ENCODE data around the gene LARP1B.
"Not testable (repeated sequence)": the region's sequence is repeated elsewhere in the genome, so short reads cannot be mapped to it uniquely, and the experiment has no call there.

The LARP1B gene

DNA sequence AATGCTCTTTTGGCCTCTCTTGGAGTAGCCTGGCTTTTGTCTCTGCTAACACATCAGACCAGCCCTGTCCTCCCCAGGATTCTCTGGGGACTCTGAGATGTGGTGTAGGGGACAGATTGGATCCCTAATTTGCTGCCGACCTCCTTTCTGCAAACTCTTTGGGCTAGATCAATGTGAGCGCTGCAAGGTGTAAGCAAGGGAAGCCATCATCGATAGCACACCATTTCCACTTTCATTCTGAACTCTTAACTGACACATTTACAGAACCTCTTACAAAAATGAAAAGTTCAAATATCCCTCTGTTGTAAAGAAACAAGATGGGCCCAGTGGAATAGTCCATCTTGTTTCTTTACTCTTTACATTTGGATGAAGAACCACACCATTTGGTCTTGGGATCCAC, 179.9 kb downstream of the LARP1B start:
- DNase-seq (ENCODE audit: low read depth): no peak
- TF ChIP-seq, protein P1, sequence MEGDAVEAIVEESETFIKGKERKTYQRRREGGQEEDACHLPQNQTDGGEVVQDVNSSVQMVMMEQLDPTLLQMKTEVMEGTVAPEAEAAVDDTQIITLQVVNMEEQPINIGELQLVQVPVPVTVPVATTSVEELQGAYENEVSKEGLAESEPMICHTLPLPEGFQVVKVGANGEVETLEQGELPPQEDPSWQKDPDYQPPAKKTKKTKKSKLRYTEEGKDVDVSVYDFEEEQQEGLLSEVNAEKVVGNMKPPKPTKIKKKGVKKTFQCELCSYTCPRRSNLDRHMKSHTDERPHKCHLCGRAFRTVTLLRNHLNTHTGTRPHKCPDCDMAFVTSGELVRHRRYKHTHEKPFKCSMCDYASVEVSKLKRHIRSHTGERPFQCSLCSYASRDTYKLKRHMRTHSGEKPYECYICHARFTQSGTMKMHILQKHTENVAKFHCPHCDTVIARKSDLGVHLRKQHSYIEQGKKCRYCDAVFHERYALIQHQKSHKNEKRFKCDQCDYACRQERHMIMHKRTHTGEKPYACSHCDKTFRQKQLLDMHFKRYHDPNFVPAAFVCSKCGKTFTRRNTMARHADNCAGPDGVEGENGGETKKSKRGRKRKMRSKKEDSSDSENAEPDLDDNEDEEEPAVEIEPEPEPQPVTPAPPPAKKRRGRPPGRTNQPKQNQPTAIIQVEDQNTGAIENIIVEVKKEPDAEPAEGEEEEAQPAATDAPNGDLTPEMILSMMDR (IDR thresholded peaks at IDR 0.05; ENCODE audit: low read depth, low read length): no peak
- TF ChIP-seq POLR2A (IDR thresholded peaks at IDR 0.05; ENCODE audit: extremely low read depth, insufficient read length) (no peak), MYC (IDR thresholded peaks at IDR 0.05; ENCODE audit: low read depth, low read length) (no peak)
- TF ChIP-seq, protein P2, sequence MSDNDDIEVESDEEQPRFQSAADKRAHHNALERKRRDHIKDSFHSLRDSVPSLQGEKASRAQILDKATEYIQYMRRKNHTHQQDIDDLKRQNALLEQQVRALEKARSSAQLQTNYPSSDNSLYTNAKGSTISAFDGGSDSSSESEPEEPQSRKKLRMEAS (IDR thresholded peaks at IDR 0.05; ENCODE audit: low read depth, low read length): no peak
- H3K4me3 ChIP-seq (ENCODE audit: low read depth, low read length): no peak overlapping the region

DNA sequence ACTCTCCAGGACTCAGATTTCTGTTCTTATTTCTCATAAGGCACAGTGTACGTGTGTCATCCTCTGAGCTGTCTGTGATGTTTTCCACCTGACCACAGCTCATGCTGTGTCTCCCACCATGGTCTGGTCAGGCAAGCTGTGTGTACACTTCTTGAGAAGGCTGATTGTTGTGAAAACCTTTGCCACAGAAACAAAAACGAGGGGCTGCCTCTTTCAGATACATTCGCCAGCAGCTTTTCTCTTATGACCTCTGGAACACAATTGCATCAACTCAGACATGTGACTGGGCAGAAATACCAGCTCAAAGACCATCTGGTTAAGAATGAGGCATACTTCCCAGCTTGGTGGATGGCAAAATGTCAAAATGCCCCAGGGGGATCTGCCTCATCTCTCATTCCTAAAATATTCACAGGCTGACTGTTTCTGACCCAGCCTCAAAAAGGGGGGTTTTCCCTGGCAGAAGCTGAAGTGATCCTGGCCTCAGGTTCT, 180.4 kb downstream of the LARP1B start:
- TF ChIP-seq, protein P1 (IDR thresholded peaks at IDR 0.05; ENCODE audit: low read depth, low read length): no peak
- TF ChIP-seq MYC (IDR thresholded peaks at IDR 0.05; ENCODE audit: low read depth, low read length): no peak
- TF ChIP-seq, protein P2 (IDR thresholded peaks at IDR 0.05; ENCODE audit: low read depth, low read length): no peak
- TF ChIP-seq POLR2A (IDR thresholded peaks at IDR 0.05; ENCODE audit: extremely low read depth, insufficient read length): no peak
- DNase-seq (ENCODE audit: low read depth): no peak
- no peak overlapping the region for H3K4me3 ChIP-seq (ENCODE audit: low read depth, low read length)

DNA sequence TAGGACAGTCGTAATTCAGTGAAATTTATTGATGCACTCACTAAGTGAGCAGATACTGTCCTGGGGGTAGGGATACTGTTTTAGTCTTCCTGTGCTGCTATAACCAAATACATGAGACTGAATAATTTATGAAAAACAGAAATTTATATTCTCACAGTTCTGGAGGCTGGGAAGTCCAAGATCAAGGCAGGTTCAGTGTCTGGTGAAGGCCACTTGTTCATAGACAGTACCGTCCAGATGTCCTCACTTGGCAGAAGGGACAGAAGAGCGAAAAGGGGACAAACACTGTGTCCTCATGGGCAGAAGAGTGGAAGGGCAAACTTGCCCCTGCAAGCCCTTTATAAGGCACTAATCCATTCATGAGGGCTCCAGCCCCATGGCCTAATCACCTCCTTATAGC, 180.9 kb downstream of the LARP1B start:
- H3K4me3 ChIP-seq (ENCODE audit: low read depth, low read length): no peak overlapping the region
- DNase-seq (ENCODE audit: low read depth): no peak
- TF ChIP-seq, protein P2 (IDR thresholded peaks at IDR 0.05; ENCODE audit: low read depth, low read length): no peak
- TF ChIP-seq, protein P1 (IDR thresholded peaks at IDR 0.05; ENCODE audit: low read depth, low read length): no peak
- no peak for TF ChIP-seq POLR2A (IDR thresholded peaks at IDR 0.05; ENCODE audit: extremely low read depth, insufficient read length)

DNA sequence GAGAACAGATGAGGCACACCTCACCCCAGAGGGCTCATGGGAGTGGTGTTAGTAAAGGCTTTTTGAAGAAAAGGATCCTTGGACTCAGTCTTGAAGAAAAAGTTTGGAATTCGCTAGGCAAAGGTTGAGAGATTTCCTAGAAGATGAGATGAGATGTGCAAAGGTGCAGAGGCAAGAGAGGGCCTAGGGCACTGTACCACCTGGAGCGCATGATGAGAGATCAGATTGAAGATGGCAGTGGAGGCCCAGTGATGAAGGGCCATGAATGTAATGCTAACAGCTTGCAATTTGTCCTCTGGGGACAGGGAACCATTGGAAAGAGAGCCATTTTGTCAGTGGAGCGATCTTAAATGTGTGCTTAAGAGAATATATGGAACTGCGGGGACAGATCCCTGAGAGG, 181.5 kb downstream of the LARP1B start:
- H3K4me3 ChIP-seq (ENCODE audit: low read depth, low read length): no peak overlapping the region
- TF ChIP-seq, protein P2 (IDR thresholded peaks at IDR 0.05; ENCODE audit: low read depth, low read length): no peak
- TF ChIP-seq MYC (IDR thresholded peaks at IDR 0.05; ENCODE audit: low read depth, low read length) (no peak), POLR2A (IDR thresholded peaks at IDR 0.05; ENCODE audit: extremely low read depth, insufficient read length) (no peak)
- TF ChIP-seq, protein P1 (IDR thresholded peaks at IDR 0.05; ENCODE audit: low read depth, low read length): no peak

DNA sequence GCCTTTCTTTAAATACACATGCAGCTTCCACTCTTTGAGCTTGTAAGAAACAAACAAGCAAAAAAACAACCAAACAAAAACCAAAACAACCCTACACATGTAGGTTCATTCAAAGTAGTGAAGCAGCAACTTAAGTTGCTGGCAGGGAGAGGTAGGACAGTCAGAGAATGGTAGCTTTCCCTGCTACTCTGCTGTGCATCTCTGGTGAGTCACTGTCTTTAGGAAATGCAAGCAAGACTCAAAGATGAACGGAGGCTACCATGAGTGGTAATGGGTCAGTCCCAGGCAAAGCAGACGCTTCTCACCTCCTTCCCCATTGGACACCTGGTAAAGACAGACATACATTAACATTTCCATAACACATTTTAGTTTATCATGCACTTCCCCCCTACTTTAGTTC, 183.3 kb downstream of the LARP1B start:
- H3K4me3 ChIP-seq (ENCODE audit: low read depth, low read length): no peak overlapping the region
- TF ChIP-seq, protein P1 (IDR thresholded peaks at IDR 0.05; ENCODE audit: low read depth, low read length): no peak
- TF ChIP-seq, protein P2 (IDR thresholded peaks at IDR 0.05; ENCODE audit: low read depth, low read length): no peak
- TF ChIP-seq POLR2A (IDR thresholded peaks at IDR 0.05; ENCODE audit: extremely low read depth, insufficient read length): no peak
- no peak for TF ChIP-seq MYC (IDR thresholded peaks at IDR 0.05; ENCODE audit: low read depth, low read length)
- DNase-seq (ENCODE audit: low read depth): no peak

More for the DNA sequence above, 181.5 kb downstream of the LARP1B start:
- no peak for DNase-seq (ENCODE audit: low read depth)

DNA sequence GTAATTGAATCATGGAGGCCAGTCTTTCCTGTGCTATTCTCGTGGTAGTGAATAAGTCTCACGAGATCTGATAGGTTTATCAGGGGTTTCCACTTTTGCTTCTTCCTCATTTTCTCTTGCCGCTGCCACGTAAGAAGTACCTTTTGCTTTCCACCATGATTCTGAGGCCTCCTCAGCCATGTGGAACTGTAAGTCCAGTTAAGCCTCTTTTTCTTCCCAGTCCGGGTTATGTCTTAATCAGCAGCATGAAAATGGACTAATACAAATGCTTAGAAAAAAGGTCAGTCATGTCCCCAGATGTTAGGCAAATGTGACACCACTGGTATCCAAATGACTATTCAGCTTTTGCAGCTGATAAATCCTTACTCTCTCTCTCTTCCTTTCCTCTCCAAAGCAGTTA, 184.3 kb downstream of the LARP1B start:
- H3K4me3 ChIP-seq (ENCODE audit: low read depth, low read length); DNase-seq (ENCODE audit: low read depth): not testable (repeated sequence)
